Neuron (in vitro differentiated cells): ENCODE data around the gene CD2AP.

Source experiments
- H2AFZ ChIP-seq: one replicate; pipeline ENCODE4 v1.6.1; 2013; ENCODE audit warnings: low read depth, mild to moderate bottlenecking, inconsistent platforms, low read length, moderate library complexity
- H3K27me3 ChIP-seq: one replicate; pipeline ENCODE4 v1.6.1; 2013; ENCODE audit warnings: low read length; ENCODE audit not compliant: insufficient read depth
- H3K36me3 ChIP-seq: one replicate; pipeline ENCODE4 v1.6.1; 2013; ENCODE audit warnings: low read length; ENCODE audit not compliant: insufficient read depth
- H3K4me1 ChIP-seq: one replicate; pipeline ENCODE4 v1.6.1; 2013; ENCODE audit warnings: low read length; ENCODE audit not compliant: insufficient read depth
- H3K4me3 ChIP-seq: 2 replicates; pipeline ENCODE4 v1.5.1; 2013; ENCODE audit warnings: mild to moderate bottlenecking, low read length, moderate library complexity
- H3K9me3 ChIP-seq: one replicate; pipeline ENCODE4 v1.6.1; 2013; ENCODE audit warnings: low read length

CD2AP gene

GRCh38 chr6:47495207-47495606 lies 17.6 kb downstream of the CD2AP start:
- Histone ChIP-seq H2AFZ (no peak overlapping the region), H3K36me3 (no peaks in the 10 kb centered on the region), H3K9me3 (no peaks in the 10 kb centered on the region), H3K4me1 (no peaks in the 10 kb centered on the region), H3K27me3 (no peaks in the 10 kb centered on the region), H3K4me3 (no peak overlapping the region)

GRCh38 chr6:47495954-47496545 lies 18.5 kb downstream of the CD2AP start:
- Histone ChIP-seq H2AFZ (no peak overlapping the region), H3K4me3 (no peak overlapping the region), H3K9me3 (no peaks in the 10 kb centered on the region), H3K36me3 (no peaks in the 10 kb centered on the region), H3K27me3 (no peaks in the 10 kb centered on the region), H3K4me1 (no peaks in the 10 kb centered on the region)

GRCh38 chr6:47496935-47497579 lies 19.5 kb downstream of the CD2AP start:
- H3K9me3 ChIP-seq: no peaks in the 10 kb centered on the region
- H3K4me1 ChIP-seq: no peaks in the 10 kb centered on the region

GRCh38 chr6:47502920-47503319 lies 25.3 kb downstream of the CD2AP start:
- Histone ChIP-seq H3K4me1 (no peaks in the 10 kb centered on the region), H3K36me3 (no peaks in the 10 kb centered on the region), H2AFZ (no peak overlapping the region), H3K9me3 (peaks cover 3% of the 10 kb centered on the region), H3K4me3 (no peak overlapping the region), H3K27me3 (no peaks in the 10 kb centered on the region)

More at GRCh38 chr6:47496935-47497579, 19.5 kb downstream of the CD2AP start:
- Histone ChIP-seq H3K27me3 (no peaks in the 10 kb centered on the region), H2AFZ (no peak overlapping the region), H3K4me3 (no peak overlapping the region), H3K36me3 (no peaks in the 10 kb centered on the region)

GRCh38 chr6:47509937-47510336 lies 32.3 kb downstream of the CD2AP start:
- Histone ChIP-seq H3K36me3 (no peaks in the 10 kb centered on the region), H3K4me1 (no peaks in the 10 kb centered on the region), H3K9me3 (peaks cover 7% of the 10 kb centered on the region), H3K27me3 (no peaks in the 10 kb centered on the region), H2AFZ (no peak overlapping the region), H3K4me3 (no peak overlapping the region)

- Histone ChIP-seq H3K4me3 (no peak overlapping the region), H3K36me3 (no peaks in the 10 kb centered on the region), H3K27me3 (no peaks in the 10 kb centered on the region), H2AFZ (no peak overlapping the region), H3K9me3 (peaks cover 4% of the 10 kb centered on the region), H3K4me1 (no peaks in the 10 kb centered on the region)
Measured at GRCh38 chr6:47512872-47513271, 35.3 kb downstream of the CD2AP start.

- H3K4me3 ChIP-seq: no peak overlapping the region
- H3K4me1 ChIP-seq: no peaks in the 10 kb centered on the region
- H2AFZ ChIP-seq: no peak overlapping the region
- no peaks in the 10 kb centered on the region for H3K9me3 ChIP-seq
- H3K36me3 ChIP-seq: no peaks in the 10 kb centered on the region
- H3K27me3 ChIP-seq: no peaks in the 10 kb centered on the region
Measured at GRCh38 chr6:47519279-47519678, 41.7 kb downstream of the CD2AP start.

- no peaks in the 10 kb centered on the region for H3K4me1 ChIP-seq
- no peak overlapping the region for H3K4me3 ChIP-seq
- H3K27me3 ChIP-seq: no peaks in the 10 kb centered on the region
- H2AFZ ChIP-seq: no peak overlapping the region
- no peaks in the 10 kb centered on the region for H3K36me3 ChIP-seq
- H3K9me3 ChIP-seq: no peaks in the 10 kb centered on the region
Measured at GRCh38 chr6:47520282-47520681, 42.7 kb downstream of the CD2AP start.

GRCh38 chr6:47521961-47522360 lies 44.4 kb downstream of the CD2AP start:
- no peaks in the 10 kb centered on the region for H3K9me3 ChIP-seq
- H3K36me3 ChIP-seq: no peaks in the 10 kb centered on the region
- H3K27me3 ChIP-seq: no peaks in the 10 kb centered on the region
- H2AFZ ChIP-seq: no peak overlapping the region
- no peaks in the 10 kb centered on the region for H3K4me1 ChIP-seq
- no peak overlapping the region for H3K4me3 ChIP-seq

- no peaks in the 10 kb centered on the region for H3K9me3 ChIP-seq
Measured at GRCh38 chr6:47524136-47524845, 46.7 kb downstream of the CD2AP start.

GRCh38 chr6:47525330-47526057 lies 47.9 kb downstream of the CD2AP start:
- Histone ChIP-seq H3K4me1 (no peaks in the 10 kb centered on the region), H2AFZ (no peak overlapping the region), H3K9me3 (no peaks in the 10 kb centered on the region), H3K36me3 (peaks cover 3% of the 10 kb centered on the region), H3K27me3 (no peaks in the 10 kb centered on the region), H3K4me3 (no peak overlapping the region)

More at GRCh38 chr6:47524136-47524845, 46.7 kb downstream of the CD2AP start:
- H3K36me3 ChIP-seq: peaks cover 3% of the 10 kb centered on the region
- no peaks in the 10 kb centered on the region for H3K27me3 ChIP-seq
- no peaks in the 10 kb centered on the region for H3K4me1 ChIP-seq
- no peak overlapping the region for H3K4me3 ChIP-seq
- H2AFZ ChIP-seq: no peak overlapping the region

- H2AFZ ChIP-seq: no peak overlapping the region
- no peaks in the 10 kb centered on the region for H3K27me3 ChIP-seq
- H3K36me3 ChIP-seq: peaks cover 3% of the 10 kb centered on the region
- H3K4me3 ChIP-seq: no peak overlapping the region
- no peaks in the 10 kb centered on the region for H3K9me3 ChIP-seq
- no peaks in the 10 kb centered on the region for H3K4me1 ChIP-seq
Measured at GRCh38 chr6:47527274-47527673, 49.7 kb downstream of the CD2AP start.

GRCh38 chr6:47529734-47530133 lies 52.1 kb downstream of the CD2AP start:
- H3K27me3 ChIP-seq: no peaks in the 10 kb centered on the region

More at GRCh38 chr6:47529734-47530133, 52.1 kb downstream of the CD2AP start:
- Histone ChIP-seq H3K4me3 (no peak overlapping the region), H3K36me3 (peaks cover 3% of the 10 kb centered on the region), H3K4me1 (no peaks in the 10 kb centered on the region), H3K9me3 (no peaks in the 10 kb centered on the region), H2AFZ (no peak overlapping the region)
